SK-N-SH treated with all-trans-retinoic acid at 6 μM for 48 hours (cell line): ENCODE data around the gene MMP25.

ENCODE experiments used
- ATAC-seq: fragments of 200-7000 bp; cut with Tn5 transposase; 3 replicates; pipeline ENCODE4 v1.9.1; 2020; ENCODE audit warnings: mild to moderate bottlenecking, moderate library complexity
- ARNTL ChIP-seq: fragments of 450-650 bp; formaldehyde crosslinking; IDR thresholded peaks from 2 replicates; pipeline ENCODE4 v1.5.0; 2020; ENCODE audit warnings: low read depth, mild to moderate bottlenecking, moderate library complexity, borderline replicate concordance
- BACH2 ChIP-seq: fragments of 250-450 bp; sonication (Bioruptor Pico); IDR thresholded peaks from 2 replicates; pipeline ENCODE4 v1.9.0; 2021; ENCODE audit warnings: mild to moderate bottlenecking, borderline replicate concordance
- ESRRG ChIP-seq: fragments of 250-450 bp; sonication (Bioruptor Pico); IDR thresholded peaks from 2 replicates; pipeline ENCODE4 v1.6.1; 2021; ENCODE audit warnings: mild to moderate bottlenecking
- GLIS3 ChIP-seq: fragments of 250-450 bp; sonication (Bioruptor Pico); IDR thresholded peaks from 2 replicates; pipeline ENCODE4 v1.5.0; 2020; ENCODE audit warnings: mild to moderate bottlenecking, moderate library complexity
- ISL1 ChIP-seq: fragments of 250-450 bp; sonication (Bioruptor Pico); IDR thresholded peaks from 2 replicates; pipeline ENCODE4 v2.1.2; 2022; ENCODE audit warnings: mild to moderate bottlenecking, moderate library complexity
- OSR1 ChIP-seq: fragments of 250-450 bp; sonication (Bioruptor Pico); IDR thresholded peaks from 2 replicates; pipeline ENCODE4 v1.8.0; 2022; ENCODE audit warnings: moderate library complexity, mild to moderate bottlenecking, inconsistent platforms
- PPARA ChIP-seq: fragments of 250-450 bp; sonication (Bioruptor Pico); IDR thresholded peaks from 2 replicates; pipeline ENCODE4 v1.5.0; 2020; ENCODE audit warnings: mild to moderate bottlenecking, borderline replicate concordance
- SNAI2 ChIP-seq: fragments of 250-450 bp; sonication (Bioruptor Pico); IDR thresholded peaks from 2 replicates; pipeline ENCODE4 v1.5.0; 2020; ENCODE audit warnings: mild to moderate bottlenecking, moderate library complexity
- TCF4 ChIP-seq: fragments of 250-450 bp; sonication (Bioruptor Pico); IDR thresholded peaks from 2 replicates; pipeline ENCODE4 v1.8.0; 2021; ENCODE audit warnings: mild to moderate bottlenecking, moderate library complexity, borderline replicate concordance
- TOX ChIP-seq: fragments of 250-450 bp; sonication (Bioruptor Pico); IDR thresholded peaks from 2 replicates; pipeline ENCODE4 v1.8.0; 2021; ENCODE audit warnings: mild to moderate bottlenecking, moderate library complexity, borderline replicate concordance
- ZC3H10 ChIP-seq: fragments of 250-450 bp; sonication (Bioruptor Pico); IDR thresholded peaks from 2 replicates; pipeline ENCODE4 v1.5.1; 2021; ENCODE audit warnings: mild to moderate bottlenecking, moderate library complexity
- ZFP3 ChIP-seq: fragments of 250-450 bp; sonication (Bioruptor Pico); IDR thresholded peaks from 2 replicates; pipeline ENCODE4 v1.5.0; 2020; ENCODE audit warnings: mild to moderate bottlenecking, moderate library complexity
- ZFP30 ChIP-seq: fragments of 450-650 bp; formaldehyde crosslinking; IDR thresholded peaks from 2 replicates; pipeline ENCODE4 v1.5.0; 2022; ENCODE audit warnings: mild to moderate bottlenecking, moderate library complexity
- ZNF70 ChIP-seq: fragments of 450-650 bp; formaldehyde crosslinking; IDR thresholded peaks from 2 replicates; pipeline ENCODE4 v1.5.0; 2020; ENCODE audit warnings: mild to moderate bottlenecking, moderate library complexity
- ZNF8 ChIP-seq: fragments of 450-650 bp; formaldehyde crosslinking; IDR thresholded peaks from 2 replicates; pipeline ENCODE4 v1.5.0; 2020; ENCODE audit warnings: mild to moderate bottlenecking, moderate library complexity
- TF ChIP-seq, protein P1 (sequence below): fragments of 250-450 bp; sonication (Bioruptor Pico); IDR thresholded peaks from 2 replicates; pipeline ENCODE4 v1.5.0; 2020; ENCODE audit warnings: mild to moderate bottlenecking, moderate library complexity
- TF ChIP-seq, protein P2 (sequence below): fragments of 250-450 bp; sonication (Bioruptor Pico); IDR thresholded peaks from 2 replicates; pipeline ENCODE4 v1.8.0; 2020; ENCODE audit warnings: mild to moderate bottlenecking, moderate library complexity, borderline replicate concordance
- TF ChIP-seq, protein P3 (sequence below): fragments of 250-450 bp; sonication (Bioruptor Pico); IDR thresholded peaks from 2 replicates; pipeline ENCODE4 v1.5.1; 2020; ENCODE audit warnings: low read depth, mild to moderate bottlenecking, moderate library complexity
- TF ChIP-seq, protein P4 (sequence below): fragments of 250-450 bp; sonication (Bioruptor Pico); IDR thresholded peaks from 2 replicates; pipeline ENCODE4 v1.5.1; 2021; ENCODE audit warnings: mild to moderate bottlenecking, moderate library complexity

Gene MMP25

DNA sequence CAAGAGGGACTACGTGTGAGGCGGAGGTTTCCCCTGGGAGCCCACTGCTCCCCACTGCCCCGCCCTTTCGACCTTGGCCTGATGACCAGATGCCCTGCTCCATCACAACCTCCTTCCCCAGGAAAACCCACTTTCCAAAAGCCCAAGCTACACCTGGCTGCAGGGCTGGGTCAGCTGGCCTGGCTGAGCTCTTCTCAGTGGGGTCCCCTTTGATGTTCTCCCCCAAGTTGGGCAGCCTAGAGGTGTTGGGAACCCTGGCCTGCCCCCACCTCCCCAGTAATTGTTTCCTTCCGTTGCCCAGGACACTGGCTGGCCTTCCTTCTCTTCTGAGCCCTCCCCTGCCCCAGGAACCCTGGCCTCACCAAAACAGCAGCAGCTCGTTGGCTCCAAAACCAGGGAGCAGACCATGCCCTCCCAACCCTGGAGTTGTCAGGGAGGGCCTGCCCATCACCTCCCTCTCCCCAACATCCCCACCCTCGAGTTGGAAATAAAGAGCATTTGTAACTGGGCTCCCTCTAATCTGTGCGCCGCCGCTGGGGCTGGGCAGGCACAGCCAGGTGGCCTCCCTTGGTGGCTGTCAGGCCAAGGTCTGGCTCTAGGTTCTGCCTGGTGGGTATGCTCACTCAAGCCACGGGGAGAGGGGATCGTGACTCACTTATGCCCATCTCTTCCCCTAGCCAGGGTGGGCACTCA is 32.2 kb upstream of the MMP25 start:
- no peak for TF ChIP-seq ESRRG
- no peak for TF ChIP-seq TOX
- no peak for ATAC-seq

DNA sequence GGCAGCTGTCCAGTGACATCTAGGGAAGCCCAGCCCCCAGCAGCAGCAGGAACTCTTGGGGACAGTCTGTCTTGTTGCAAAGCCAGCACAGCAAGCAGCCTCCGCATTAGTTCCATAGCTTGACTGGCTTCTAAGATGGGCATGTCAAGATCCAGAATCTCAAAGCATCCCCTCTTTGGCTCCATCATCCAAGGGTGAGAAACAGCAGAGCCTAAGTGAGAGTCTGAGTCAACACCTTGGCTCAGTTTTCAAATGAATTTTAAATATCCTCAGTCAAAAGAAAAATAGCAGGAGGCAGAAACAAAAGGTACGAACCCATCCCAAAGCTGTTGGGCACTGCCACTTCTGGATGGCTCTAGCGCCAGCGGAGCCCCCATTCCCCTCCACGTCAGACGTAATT is 31.4 kb upstream of the MMP25 start:
- TF ChIP-seq, protein P1, sequence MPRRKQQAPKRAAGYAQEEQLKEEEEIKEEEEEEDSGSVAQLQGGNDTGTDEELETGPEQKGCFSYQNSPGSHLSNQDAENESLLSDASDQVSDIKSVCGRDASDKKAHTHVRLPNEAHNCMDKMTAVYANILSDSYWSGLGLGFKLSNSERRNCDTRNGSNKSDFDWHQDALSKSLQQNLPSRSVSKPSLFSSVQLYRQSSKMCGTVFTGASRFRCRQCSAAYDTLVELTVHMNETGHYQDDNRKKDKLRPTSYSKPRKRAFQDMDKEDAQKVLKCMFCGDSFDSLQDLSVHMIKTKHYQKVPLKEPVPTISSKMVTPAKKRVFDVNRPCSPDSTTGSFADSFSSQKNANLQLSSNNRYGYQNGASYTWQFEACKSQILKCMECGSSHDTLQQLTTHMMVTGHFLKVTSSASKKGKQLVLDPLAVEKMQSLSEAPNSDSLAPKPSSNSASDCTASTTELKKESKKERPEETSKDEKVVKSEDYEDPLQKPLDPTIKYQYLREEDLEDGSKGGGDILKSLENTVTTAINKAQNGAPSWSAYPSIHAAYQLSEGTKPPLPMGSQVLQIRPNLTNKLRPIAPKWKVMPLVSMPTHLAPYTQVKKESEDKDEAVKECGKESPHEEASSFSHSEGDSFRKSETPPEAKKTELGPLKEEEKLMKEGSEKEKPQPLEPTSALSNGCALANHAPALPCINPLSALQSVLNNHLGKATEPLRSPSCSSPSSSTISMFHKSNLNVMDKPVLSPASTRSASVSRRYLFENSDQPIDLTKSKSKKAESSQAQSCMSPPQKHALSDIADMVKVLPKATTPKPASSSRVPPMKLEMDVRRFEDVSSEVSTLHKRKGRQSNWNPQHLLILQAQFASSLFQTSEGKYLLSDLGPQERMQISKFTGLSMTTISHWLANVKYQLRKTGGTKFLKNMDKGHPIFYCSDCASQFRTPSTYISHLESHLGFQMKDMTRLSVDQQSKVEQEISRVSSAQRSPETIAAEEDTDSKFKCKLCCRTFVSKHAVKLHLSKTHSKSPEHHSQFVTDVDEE (CRISPR knock-in tag) = no peak
- no peak for TF ChIP-seq GLIS3 (CRISPR knock-in tag)
- no peak for TF ChIP-seq PPARA (CRISPR knock-in tag)
- TF ChIP-seq ZFP3 (CRISPR knock-in tag) = no peak
- no peak for TF ChIP-seq ZC3H10 (CRISPR knock-in tag)
- TF ChIP-seq ESRRG = no peak
- no peak for TF ChIP-seq SNAI2 (CRISPR knock-in tag)
- TF ChIP-seq ZNF70 = no peak
- TF ChIP-seq, protein P2, sequence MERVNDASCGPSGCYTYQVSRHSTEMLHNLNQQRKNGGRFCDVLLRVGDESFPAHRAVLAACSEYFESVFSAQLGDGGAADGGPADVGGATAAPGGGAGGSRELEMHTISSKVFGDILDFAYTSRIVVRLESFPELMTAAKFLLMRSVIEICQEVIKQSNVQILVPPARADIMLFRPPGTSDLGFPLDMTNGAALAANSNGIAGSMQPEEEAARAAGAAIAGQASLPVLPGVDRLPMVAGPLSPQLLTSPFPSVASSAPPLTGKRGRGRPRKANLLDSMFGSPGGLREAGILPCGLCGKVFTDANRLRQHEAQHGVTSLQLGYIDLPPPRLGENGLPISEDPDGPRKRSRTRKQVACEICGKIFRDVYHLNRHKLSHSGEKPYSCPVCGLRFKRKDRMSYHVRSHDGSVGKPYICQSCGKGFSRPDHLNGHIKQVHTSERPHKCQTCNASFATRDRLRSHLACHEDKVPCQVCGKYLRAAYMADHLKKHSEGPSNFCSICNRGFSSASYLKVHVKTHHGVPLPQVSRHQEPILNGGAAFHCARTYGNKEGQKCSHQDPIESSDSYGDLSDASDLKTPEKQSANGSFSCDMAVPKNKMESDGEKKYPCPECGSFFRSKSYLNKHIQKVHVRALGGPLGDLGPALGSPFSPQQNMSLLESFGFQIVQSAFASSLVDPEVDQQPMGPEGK (CRISPR knock-in tag) = no peak
- TF ChIP-seq TOX = no peak
- TF ChIP-seq BACH2 (CRISPR knock-in tag) = no peak
- TF ChIP-seq, all 23 proteins: peak for 0

DNA sequence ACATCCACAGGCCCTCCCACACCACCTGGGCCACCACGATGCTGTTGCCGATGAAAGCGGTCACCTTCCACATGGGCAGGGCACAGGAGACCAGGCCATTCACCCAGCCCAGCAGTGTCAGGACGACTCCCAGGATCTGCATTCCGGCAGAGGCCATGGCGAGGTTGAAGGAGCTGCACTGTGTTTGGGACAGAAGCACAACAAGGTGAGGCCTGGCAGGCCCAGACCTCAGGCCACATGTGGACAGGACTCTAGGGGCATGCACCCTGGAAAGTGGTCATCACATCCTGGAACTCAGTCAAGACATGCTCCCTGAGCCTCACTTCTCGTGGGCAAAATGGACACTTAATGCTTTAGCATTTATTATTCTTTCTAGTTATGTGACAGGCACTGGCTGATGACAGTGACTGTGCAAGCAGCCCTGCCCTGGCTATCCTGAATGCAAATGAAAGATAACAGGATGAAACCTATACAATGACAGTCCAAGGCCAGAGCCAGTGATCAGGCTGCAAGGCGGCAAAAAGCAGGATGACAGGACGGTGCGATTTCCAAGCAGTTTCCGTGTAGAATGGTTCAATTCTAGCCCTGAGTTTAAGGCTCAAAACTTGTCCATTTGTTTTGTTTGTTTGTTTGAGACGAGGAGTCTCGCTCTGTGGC is 30.4 kb upstream of the MMP25 start:
- TF ChIP-seq ZFP30 = no peak
- no peak for ATAC-seq

More for the DNA sequence above, 31.4 kb upstream of the MMP25 start:
- no peak for ATAC-seq

DNA sequence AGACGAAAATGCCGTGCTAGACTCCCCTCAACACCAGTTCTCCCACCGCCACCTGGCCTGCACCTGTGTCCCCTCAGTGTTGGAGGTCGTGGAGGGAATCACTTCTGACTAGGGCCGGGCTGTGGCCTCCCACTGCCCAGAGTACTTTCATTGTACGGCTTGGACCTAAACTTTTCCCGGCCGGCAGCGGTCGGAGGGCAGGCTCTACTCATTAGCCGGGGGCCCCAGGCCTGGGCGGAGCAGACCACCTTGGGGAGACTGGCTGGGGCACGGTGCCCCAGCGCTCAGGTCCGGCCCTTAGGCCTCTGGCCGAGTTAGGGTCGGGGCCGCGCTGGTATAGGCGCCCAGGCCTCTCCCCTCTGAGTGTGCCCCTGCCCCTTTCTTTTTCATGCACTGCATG is 29.0 kb upstream of the MMP25 start:
- ATAC-seq = no peak
- TF ChIP-seq, protein P3, sequence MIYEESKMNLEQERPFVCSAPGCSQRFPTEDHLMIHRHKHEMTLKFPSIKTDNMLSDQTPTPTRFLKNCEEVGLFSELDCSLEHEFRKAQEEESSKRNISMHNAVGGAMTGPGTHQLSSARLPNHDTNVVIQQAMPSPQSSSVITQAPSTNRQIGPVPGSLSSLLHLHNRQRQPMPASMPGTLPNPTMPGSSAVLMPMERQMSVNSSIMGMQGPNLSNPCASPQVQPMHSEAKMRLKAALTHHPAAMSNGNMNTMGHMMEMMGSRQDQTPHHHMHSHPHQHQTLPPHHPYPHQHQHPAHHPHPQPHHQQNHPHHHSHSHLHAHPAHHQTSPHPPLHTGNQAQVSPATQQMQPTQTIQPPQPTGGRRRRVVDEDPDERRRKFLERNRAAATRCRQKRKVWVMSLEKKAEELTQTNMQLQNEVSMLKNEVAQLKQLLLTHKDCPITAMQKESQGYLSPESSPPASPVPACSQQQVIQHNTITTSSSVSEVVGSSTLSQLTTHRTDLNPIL (CRISPR knock-in tag) = no peak
- TF ChIP-seq ISL1 (CRISPR knock-in tag) (no peak), SNAI2 (CRISPR knock-in tag) (no peak), BACH2 (CRISPR knock-in tag) (no peak), OSR1 (CRISPR knock-in tag) (no peak), TCF4 (no peak), ZNF8 (CRISPR knock-in tag) (no peak), ARNTL (CRISPR knock-in tag) (no peak)
- TF ChIP-seq, protein P4, sequence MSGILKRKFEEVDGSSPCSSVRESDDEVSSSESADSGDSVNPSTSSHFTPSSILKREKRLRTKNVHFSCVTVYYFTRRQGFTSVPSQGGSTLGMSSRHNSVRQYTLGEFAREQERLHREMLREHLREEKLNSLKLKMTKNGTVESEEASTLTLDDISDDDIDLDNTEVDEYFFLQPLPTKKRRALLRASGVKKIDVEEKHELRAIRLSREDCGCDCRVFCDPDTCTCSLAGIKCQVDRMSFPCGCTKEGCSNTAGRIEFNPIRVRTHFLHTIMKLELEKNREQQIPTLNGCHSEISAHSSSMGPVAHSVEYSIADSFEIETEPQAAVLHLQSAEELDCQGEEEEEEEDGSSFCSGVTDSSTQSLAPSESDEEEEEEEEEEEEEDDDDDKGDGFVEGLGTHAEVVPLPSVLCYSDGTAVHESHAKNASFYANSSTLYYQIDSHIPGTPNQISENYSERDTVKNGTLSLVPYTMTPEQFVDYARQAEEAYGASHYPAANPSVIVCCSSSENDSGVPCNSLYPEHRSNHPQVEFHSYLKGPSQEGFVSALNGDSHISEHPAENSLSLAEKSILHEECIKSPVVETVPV (CRISPR knock-in tag) = no peak
